CD4-positive, alpha-beta memory T cell (primary cell): Measurements from ENCODE around the gene LRRC28. TPM values are rescaled to one million over a fixed set of nuclear protein-coding genes. Genes with fewer than 3 reads are reported as not detected.
A peak's percentile ranks its signal among the peaks of the same experiment; 100 is the strongest.

Source experiments
- CTCF ChIA-PET: fragments of 350-600 bp; sonication (Branson Sonifier 250); formaldehyde crosslinking; loops from one replicate; lab custom pipeline; 2021; ENCODE audit warnings: inconsistent platforms; ENCODE audit not compliant: partially characterized antibody; lab: Charles Lee
- POLR2A ChIA-PET: fragments of 350-600 bp; sonication (Branson Sonifier 250); formaldehyde crosslinking; loops from one replicate; lab custom pipeline; 2021; ENCODE audit not compliant: partially characterized antibody; lab: Charles Lee
- DNase-seq, 5 donors: peaks; one replicate each; pipeline versions ENCODE4 v3.0.0 to v3.0.0-alpha.2; 2020 to 2022; ENCODE audit warnings: mixed read lengths in 1 of 5
- H3K27ac ChIP-seq: one replicate; pipeline ENCODE4 v1.7.0; 2013; ENCODE audit warnings: low read depth, low read length
- H3K27me3 ChIP-seq: 2 replicates; pipeline ENCODE4 v1.7.0; 2013; ENCODE audit warnings: mild to moderate bottlenecking, low read length, moderate library complexity; ENCODE audit not compliant: insufficient read depth
- H3K36me3 ChIP-seq: 2 replicates; pipeline ENCODE4 v1.7.0; 2013; ENCODE audit warnings: mild to moderate bottlenecking, low read length, moderate library complexity; ENCODE audit not compliant: insufficient read depth
- H3K4me1 ChIP-seq: 2 replicates; pipeline ENCODE4 v1.7.0; 2013; ENCODE audit warnings: mild to moderate bottlenecking, low read length, moderate library complexity; ENCODE audit not compliant: insufficient read depth
- H3K4me3 ChIP-seq, 2 donors: one replicate each; pipeline ENCODE4 v1.7.0; 2013; ENCODE audit warnings: low read length in 2 of 2, mild to moderate bottlenecking in 1 of 2
- H3K9me3 ChIP-seq, 2 donors: one replicate each; pipeline ENCODE4 v1.7.0; 2013; ENCODE audit warnings: low read length in 2 of 2, control low read depth in 1 of 2; ENCODE audit not compliant: control insufficient read depth in 1 of 2
- H3K27ac Mint-ChIP-seq, 7 donors: one replicate each; pipeline ENCODE4 v1.8.0; 2020 to 2021; ENCODE audit warnings: mixed read lengths in 7 of 7, mild to moderate bottlenecking in 6 of 7, inconsistent platforms in 3 of 7, moderate library complexity in 3 of 7
- H3K27me3 Mint-ChIP-seq, 2 donors: one replicate each; pipeline ENCODE4 v1.8.0; 2020 to 2021; ENCODE audit warnings: mixed read lengths in 2 of 2
- H3K36me3 Mint-ChIP-seq, 2 donors: one replicate each; pipeline ENCODE4 v1.8.0; 2020 to 2021; ENCODE audit warnings: mixed read lengths in 2 of 2, inconsistent platforms in 1 of 2, mild to moderate bottlenecking in 1 of 2
- H3K4me1 Mint-ChIP-seq, 4 donors: one replicate each; pipeline ENCODE4 v1.8.0; 2020 to 2021; ENCODE audit warnings: mixed read lengths in 4 of 4, mild to moderate bottlenecking in 1 of 4
- H3K4me3 Mint-ChIP-seq, 8 donors: one replicate each; pipeline ENCODE4 v1.8.0; 2020 to 2021; ENCODE audit warnings: mixed read lengths in 8 of 8, mild to moderate bottlenecking in 7 of 8, moderate library complexity in 6 of 8, inconsistent platforms in 3 of 8
- H3K9me3 Mint-ChIP-seq, 8 donors: one replicate each; pipeline ENCODE4 v1.8.0; 2020 to 2021; ENCODE audit warnings: mixed read lengths in 8 of 8, mild to moderate bottlenecking in 5 of 8, inconsistent platforms in 3 of 8, moderate library complexity in 1 of 8
- intact Hi-C: fragments of 100-400 bp; cut with micrococcal nuclease; formaldehyde crosslinking; loops from one replicate; pipeline ENCODE4 v1.15.1; 2023
- polyA plus RNA-seq, 2 donors: library from polyadenylated mRNA; unstranded; fragments of 300-500 nt; fragmentation: Illumina TruSeq; gene quantifications; one replicate each; pipeline ENCODE4 v1.2.3, GENCODE V29; 2021
- total RNA-seq, 2 experiments: library from RNA; stranded (reverse); gene quantifications; one replicate each; pipeline ENCODE4 v1.2.3, GENCODE V29; 2021

The LRRC28 gene
- total and polyA plus RNA-seq, 4 experiments from 2014 or later, result 16.4 to 27.1 (median 19.2) TPM

DNA sequence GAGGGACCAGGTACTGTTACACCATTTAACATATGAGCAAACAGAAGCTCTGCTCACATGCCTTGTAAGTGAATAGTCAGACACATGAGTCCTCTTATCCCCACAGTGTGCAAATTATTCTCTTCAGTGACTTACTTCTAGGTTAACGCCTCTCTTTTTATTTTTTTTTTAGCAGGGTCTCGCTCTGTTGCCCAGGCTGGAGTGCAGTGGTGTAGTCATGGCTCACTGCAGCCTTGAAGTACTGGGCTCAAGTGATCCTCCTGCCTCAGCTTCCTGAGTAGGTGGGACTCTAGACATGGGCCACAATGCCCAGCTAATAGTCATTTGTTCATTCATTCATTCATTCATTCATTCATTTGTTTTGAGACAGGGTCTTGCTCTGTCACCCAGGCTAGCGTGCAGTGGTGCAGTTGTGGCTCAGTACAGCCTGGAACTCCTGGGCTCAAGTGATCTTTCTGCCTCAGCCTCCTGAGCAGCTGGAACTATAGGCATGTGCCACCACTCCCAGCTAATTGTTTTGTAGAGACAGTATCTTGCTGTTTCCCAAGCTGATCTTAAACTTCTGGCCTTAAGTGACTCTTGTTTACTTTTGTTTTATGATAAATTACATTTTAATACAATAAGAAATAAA is 94.7 kb downstream of the LRRC28 start:
- ChIA-PET CTCF (interaction anchor here (1.3 to 7.5 kb wide), 2 partner anchors 98 to 358 kb away, joined by 3 to 72 read pairs; no protein-coding TSS in a partner anchor), POLR2A (no interaction called here)
- H3K27me3 Mint-ChIP-seq, result no peaks in the 10 kb centered on the region
- intact Hi-C loops, result loop anchor here (2.0 kb wide), 1 partner anchor 409 kb away; no protein-coding TSS in a partner anchor
- H3K4me3 ChIP-seq, result no peak overlapping the region
- H3K4me1 Mint-ChIP-seq, result peaks cover 0 to 4% (median 1%) of the 10 kb centered on the region in 4 donors
- H3K27ac ChIP-seq, result no peak overlapping the region
- H3K36me3 ChIP-seq, result no peaks in the 10 kb centered on the region
- no peaks in the 10 kb centered on the region for H3K4me1 ChIP-seq
- no peaks in the 10 kb centered on the region for H3K9me3 ChIP-seq
- no peak overlapping the region for H3K27ac Mint-ChIP-seq
- peaks cover 9 to 24% of the 10 kb centered on the region in 2 donors for H3K36me3 Mint-ChIP-seq
- no peaks in the 10 kb centered on the region for H3K9me3 Mint-ChIP-seq
- H3K4me3 Mint-ChIP-seq, result no peak overlapping the region
- no peaks in the 10 kb centered on the region for H3K27me3 ChIP-seq
- no peak for DNase-seq

DNA sequence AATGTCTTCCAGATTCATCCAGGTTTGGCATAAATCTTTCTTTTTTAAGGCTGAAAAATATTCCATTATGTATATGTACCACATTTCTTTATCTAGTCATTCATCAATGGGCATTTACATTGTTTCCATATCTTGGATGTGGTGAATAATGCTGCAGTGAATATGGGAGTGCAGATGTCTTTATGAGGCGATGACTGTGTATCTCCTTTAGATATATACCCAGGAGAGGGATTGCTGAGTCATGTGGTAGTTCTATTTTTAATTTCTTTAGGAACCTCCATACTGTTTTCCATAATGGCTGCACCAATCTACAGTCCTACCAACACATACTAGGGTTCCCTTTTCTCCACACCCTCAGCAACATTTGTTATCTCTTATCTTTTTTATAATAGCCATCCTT is 96.3 kb downstream of the LRRC28 start:
- Mint-ChIP-seq H3K9me3 (no peaks in the 10 kb centered on the region), H3K4me3 (no peak overlapping the region), H3K27ac (no peak overlapping the region), H3K36me3 (peaks cover 9 to 35% of the 10 kb centered on the region in 2 donors), H3K4me1 (peaks cover 0 to 4% (median 1%) of the 10 kb centered on the region in 4 donors), H3K27me3 (no peaks in the 10 kb centered on the region)
- H3K9me3 ChIP-seq, result no peaks in the 10 kb centered on the region
- H3K4me3 ChIP-seq, result no peak overlapping the region
- CTCF ChIA-PET, result interaction anchor here (2.2 to 7.5 kb wide), 2 partner anchors 357 kb away, joined by 5 to 72 read pairs; no protein-coding TSS in a partner anchor
- H3K27ac ChIP-seq, result no peak overlapping the region
- POLR2A ChIA-PET, result no interaction called here
- intact Hi-C loops, result no loop called here
- DNase-seq, result no peak
- no peaks in the 10 kb centered on the region for H3K27me3 ChIP-seq
- no peaks in the 10 kb centered on the region for H3K4me1 ChIP-seq
- no peaks in the 10 kb centered on the region for H3K36me3 ChIP-seq

DNA sequence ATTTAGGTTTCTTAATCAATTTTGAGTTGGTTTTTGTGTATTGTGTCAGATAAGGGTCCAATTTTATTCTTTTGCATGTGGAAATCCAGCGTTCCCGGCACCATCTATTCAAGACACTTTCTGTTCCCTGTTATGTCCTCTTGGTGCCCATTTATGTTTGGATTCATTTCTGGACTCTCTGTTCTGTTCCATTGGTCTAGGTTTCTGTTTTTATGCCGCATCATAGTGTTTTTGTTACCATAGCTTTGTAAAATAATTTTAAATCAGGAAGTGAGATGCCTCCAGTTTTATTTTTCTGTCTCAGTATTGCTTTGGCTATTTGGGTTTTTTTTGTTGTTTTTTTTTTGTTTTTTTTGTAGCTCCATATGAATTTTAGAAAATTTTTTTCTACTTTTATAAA is 97.1 kb downstream of the LRRC28 start:
- intact Hi-C loops, result no loop called here
- H3K4me3 ChIP-seq, result no peak overlapping the region
- POLR2A ChIA-PET, result no interaction called here

DNA sequence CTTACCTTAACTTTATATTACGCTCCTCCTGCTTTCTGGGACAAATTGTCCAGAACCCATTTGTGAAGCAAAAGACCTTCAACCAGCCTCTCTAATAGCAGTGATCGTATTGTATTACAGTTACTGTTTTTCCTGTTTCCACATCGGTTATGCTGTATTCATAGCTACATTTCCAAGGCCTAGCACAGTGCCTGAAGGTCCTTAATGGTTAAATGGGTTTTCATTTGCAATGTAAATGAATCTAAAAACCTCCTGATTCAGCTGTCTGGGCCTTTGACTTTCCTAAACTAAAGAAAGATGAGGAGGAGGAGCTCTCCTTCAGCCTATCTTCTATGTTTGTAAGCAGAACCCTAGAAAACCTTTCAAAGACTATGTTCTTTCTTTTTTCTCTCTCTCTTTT is 99.1 kb downstream of the LRRC28 start:
- intact Hi-C loops, result no loop called here
- Mint-ChIP-seq H3K4me1 (no peaks in the 10 kb centered on the region), H3K36me3 (peaks cover 16 to 49% of the 10 kb centered on the region in 2 donors), H3K27me3 (no peaks in the 10 kb centered on the region), H3K9me3 (no peaks in the 10 kb centered on the region), H3K4me3 (no peak overlapping the region), H3K27ac (no peak overlapping the region)
- no peaks in the 10 kb centered on the region for H3K4me1 ChIP-seq
- POLR2A ChIA-PET, result no interaction called here
- no peaks in the 10 kb centered on the region for H3K9me3 ChIP-seq
- H3K4me3 ChIP-seq, result no peak overlapping the region
- CTCF ChIA-PET, result interaction anchor here (1.3 to 1.6 kb wide), 2 partner anchors 353 to 406 kb away, joined by 3 read pairs; no protein-coding TSS in a partner anchor
- H3K36me3 ChIP-seq, result no peaks in the 10 kb centered on the region
- no peaks in the 10 kb centered on the region for H3K27me3 ChIP-seq
- no peak for DNase-seq
- H3K27ac ChIP-seq, result no peak overlapping the region

More for the DNA sequence above, 97.1 kb downstream of the LRRC28 start:
- no peak for DNase-seq
- Mint-ChIP-seq H3K4me3 (no peak overlapping the region), H3K27me3 (no peaks in the 10 kb centered on the region), H3K36me3 (peaks cover 15 to 42% of the 10 kb centered on the region in 2 donors), H3K27ac (no peak overlapping the region), H3K4me1 (peaks cover 0 to 4% (median 1%) of the 10 kb centered on the region in 4 donors), H3K9me3 (no peaks in the 10 kb centered on the region)
- Histone ChIP-seq H3K4me1 (no peaks in the 10 kb centered on the region), H3K27me3 (no peaks in the 10 kb centered on the region), H3K9me3 (no peaks in the 10 kb centered on the region), H3K36me3 (no peaks in the 10 kb centered on the region), H3K27ac (no peak overlapping the region)
- CTCF ChIA-PET, result interaction anchor here (2.2 kb wide), 1 partner anchor 356 kb away, joined by 5 read pairs; no protein-coding TSS in a partner anchor

DNA sequence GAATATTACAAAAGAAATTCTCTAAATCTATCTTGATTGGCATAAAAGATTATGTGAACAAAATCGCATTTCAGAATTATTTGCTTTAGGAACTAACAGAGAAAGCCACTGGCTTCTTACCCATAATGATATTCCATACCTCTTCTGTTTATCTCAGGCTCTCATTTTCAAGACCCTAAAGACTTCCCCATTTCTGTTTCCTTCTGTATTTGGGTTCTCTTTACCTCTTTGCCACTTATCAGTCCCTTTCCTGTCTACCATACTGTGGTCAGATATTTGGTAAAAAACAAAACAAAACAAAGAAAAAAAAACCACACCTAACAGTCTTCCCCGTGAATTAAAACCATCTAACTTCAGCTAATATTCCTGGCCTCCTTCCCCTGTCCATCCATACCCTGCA is 108.5 kb downstream of the LRRC28 start:
- no peak for DNase-seq
- H3K4me3 ChIP-seq, result no peak overlapping the region
- H3K27me3 ChIP-seq, result no peaks in the 10 kb centered on the region
- H3K27me3 Mint-ChIP-seq, result no peaks in the 10 kb centered on the region
- CTCF ChIA-PET, result no interaction called here
- no peaks in the 10 kb centered on the region for H3K9me3 ChIP-seq
- H3K9me3 Mint-ChIP-seq, result peaks cover 0 to 2% (median 0%) of the 10 kb centered on the region in 8 donors
- H3K4me1 ChIP-seq, result peaks cover 4% of the 10 kb centered on the region
- POLR2A ChIA-PET, result no interaction called here
- no peaks in the 10 kb centered on the region for H3K36me3 ChIP-seq
- H3K36me3 Mint-ChIP-seq, result peaks cover 25 to 52% of the 10 kb centered on the region in 2 donors
- no peak overlapping the region for H3K27ac ChIP-seq
- H3K27ac Mint-ChIP-seq, result peak overlapping the region in 1 of 7 donors; percentile 57
- no peak overlapping the region for H3K4me3 Mint-ChIP-seq
- intact Hi-C loops, result no loop called here
- peaks cover 3 to 6% (median 5%) of the 10 kb centered on the region in 4 donors for H3K4me1 Mint-ChIP-seq

DNA sequence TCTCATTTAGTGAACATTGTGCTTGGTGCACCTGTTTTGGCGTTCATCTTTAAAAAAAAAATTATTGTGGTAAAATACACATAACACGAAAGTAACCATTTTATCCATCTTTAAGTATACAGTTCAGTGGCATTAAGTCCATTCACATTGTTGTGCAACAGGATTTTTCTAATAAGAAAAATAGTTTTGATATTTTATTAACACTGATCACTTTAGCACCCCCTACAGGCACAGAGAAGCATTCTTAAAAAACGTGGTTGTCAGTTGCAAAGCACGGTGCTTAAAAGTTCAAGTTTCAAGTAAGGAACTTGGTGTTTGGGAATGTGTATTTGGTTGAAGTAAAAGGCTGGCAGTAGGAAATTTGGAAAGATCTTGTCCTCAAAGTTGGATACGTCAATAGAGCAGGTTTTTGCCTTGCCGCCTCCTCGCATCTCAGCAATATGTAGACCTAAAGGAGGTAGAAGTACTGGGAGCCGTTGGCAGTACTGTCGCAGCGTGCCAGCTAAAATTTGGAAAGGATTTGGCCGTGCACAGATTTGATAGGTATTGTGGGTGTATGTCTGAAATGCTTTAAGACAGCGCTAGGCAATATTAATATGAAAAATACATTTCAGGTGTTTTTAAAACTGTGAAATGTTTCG is 110.4 kb downstream of the LRRC28 start:
- no peak overlapping the region for H3K4me3 ChIP-seq
- Mint-ChIP-seq H3K4me1 (peaks cover 3 to 6% (median 5%) of the 10 kb centered on the region in 4 donors), H3K36me3 (peaks cover 29 to 56% of the 10 kb centered on the region in 2 donors), H3K9me3 (peaks cover 0 to 11% (median 1%) of the 10 kb centered on the region in 8 donors), H3K27ac (no peak overlapping the region), H3K4me3 (no peak overlapping the region), H3K27me3 (no peaks in the 10 kb centered on the region)
- POLR2A ChIA-PET, result no interaction called here
- intact Hi-C loops, result no loop called here
- H3K36me3 ChIP-seq, result no peaks in the 10 kb centered on the region
- peaks cover 4% of the 10 kb centered on the region for H3K4me1 ChIP-seq
- no peaks in the 10 kb centered on the region for H3K27me3 ChIP-seq
- no peak for DNase-seq
- no peaks in the 10 kb centered on the region for H3K9me3 ChIP-seq
- CTCF ChIA-PET, result interaction anchor here (0.7 kb wide), 1 partner anchor 8 kb away, joined by 3 read pairs; no protein-coding TSS in a partner anchor
- no peak overlapping the region for H3K27ac ChIP-seq

DNA sequence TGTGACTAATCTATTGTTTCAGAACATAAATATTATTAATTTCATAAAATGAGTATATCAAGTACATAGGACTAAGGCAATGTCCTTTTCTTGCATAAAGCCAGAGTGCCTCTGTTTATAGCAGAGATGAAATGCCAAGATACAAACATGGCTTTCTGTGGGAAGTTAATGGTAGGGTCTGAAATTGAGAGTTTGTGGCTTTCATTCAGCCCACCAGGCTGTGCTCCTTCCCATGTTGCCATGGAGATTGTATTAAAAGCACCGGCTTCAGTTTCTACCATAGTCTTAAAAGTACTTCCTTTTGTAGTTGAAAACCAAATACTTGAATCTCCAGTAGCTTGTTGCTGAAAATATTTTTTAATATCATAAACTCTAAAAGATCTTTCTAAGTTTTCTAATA is 114.0 kb downstream of the LRRC28 start:
- Histone ChIP-seq H3K9me3 (no peaks in the 10 kb centered on the region), H3K4me3 (no peak overlapping the region), H3K27me3 (no peaks in the 10 kb centered on the region), H3K27ac (no peak overlapping the region), H3K4me1 (no peaks in the 10 kb centered on the region), H3K36me3 (no peaks in the 10 kb centered on the region)
- H3K27ac Mint-ChIP-seq, result no peak overlapping the region
- CTCF ChIA-PET, result no interaction called here
- H3K27me3 Mint-ChIP-seq, result no peaks in the 10 kb centered on the region
- no peak for DNase-seq
- POLR2A ChIA-PET, result no interaction called here
- H3K4me1 Mint-ChIP-seq, result no peaks in the 10 kb centered on the region
- H3K9me3 Mint-ChIP-seq, result peaks cover 5 to 28% (median 12%) of the 10 kb centered on the region in 8 donors
- peaks cover 41 to 76% of the 10 kb centered on the region in 2 donors for H3K36me3 Mint-ChIP-seq
- H3K4me3 Mint-ChIP-seq, result no peak overlapping the region
- intact Hi-C loops, result no loop called here
